ENCODE results near the gene CCDC148.

GRCh38 chr2:158464426-158465281, 8.1 kb upstream of the CCDC148 start:
- TF ChIP-seq POLR2A (IDR thresholded peaks at IDR 0.05; ENCODE audit: low read length) = no peak
- TF ChIP-seq GATA1 (IDR thresholded peaks at IDR 0.05; ENCODE audit: low read depth, low read length) = no peak

Measured in erythroblast (primary cell).